ENCODE measurements around the gene CMTM7. TPM values are rescaled to one million over a fixed set of nuclear protein-coding genes. Genes with fewer than 3 reads are reported as not detected.
"Not testable (repeated sequence)": the region's sequence is repeated elsewhere in the genome, so short reads cannot be mapped to it uniquely, and the experiment has no call there.

The CMTM7 gene
- total RNA-seq, 1 donor from 2014 or later = 83.0 TPM

GRCh38 chr3:32379831-32380500 lies 11.7 kb upstream of the CMTM7 start:
- DNase-seq (ENCODE audit: extremely low read depth, low read depth, low spot score) = no peak

DNA sequence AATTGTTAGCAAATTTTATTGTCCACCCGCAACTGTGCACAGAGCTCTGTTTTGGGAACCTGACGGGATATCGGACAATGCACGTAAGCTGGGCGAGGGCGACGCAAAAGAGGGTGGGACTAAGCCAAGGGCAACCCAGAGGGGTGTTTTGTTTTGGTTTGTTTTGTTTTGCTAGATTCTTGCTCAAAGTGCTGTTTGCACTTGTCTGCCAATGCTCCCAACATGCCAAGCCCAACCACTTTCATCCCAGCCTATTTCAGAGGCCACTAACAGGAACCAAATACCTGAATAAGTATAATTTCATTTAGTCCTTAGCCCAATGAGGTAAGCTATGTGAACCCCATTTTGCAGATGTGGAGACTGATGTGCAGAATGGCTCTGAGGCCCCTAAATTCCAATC lies 9.7 kb upstream of the CMTM7 start:
- no peak for DNase-seq (ENCODE audit: extremely low read depth, low read depth, low spot score)

- DNase-seq (ENCODE audit: extremely low read depth, low read depth, low spot score) = no peak
Measured at GRCh38 chr3:32383136-32383711, 8.4 kb upstream of the CMTM7 start.

DNA sequence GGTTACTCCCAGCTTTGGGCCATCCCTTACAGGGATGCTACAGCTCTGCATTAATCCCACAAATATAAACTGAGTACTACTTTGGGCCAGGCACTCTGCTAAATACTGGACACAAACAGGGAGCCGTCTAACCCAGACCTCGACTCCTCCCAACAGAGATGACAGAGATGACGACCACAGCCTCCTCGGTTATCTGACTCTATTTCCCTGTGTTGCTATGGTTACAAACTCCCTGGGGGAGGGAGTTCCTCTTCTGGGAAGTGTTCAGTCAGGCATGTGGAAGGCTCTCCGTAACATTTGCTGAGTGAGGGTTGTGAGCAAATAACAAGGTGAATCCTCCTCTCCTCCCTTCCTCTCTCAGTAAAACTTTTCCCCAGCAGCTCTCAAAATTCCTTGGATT lies 6.7 kb upstream of the CMTM7 start:
- DNase-seq (ENCODE audit: extremely low read depth, low read depth, low spot score) = no peak

- no peak for DNase-seq (ENCODE audit: extremely low read depth, low read depth, low spot score)
Measured at GRCh38 chr3:32387512-32387911, 4.1 kb upstream of the CMTM7 start.

DNA sequence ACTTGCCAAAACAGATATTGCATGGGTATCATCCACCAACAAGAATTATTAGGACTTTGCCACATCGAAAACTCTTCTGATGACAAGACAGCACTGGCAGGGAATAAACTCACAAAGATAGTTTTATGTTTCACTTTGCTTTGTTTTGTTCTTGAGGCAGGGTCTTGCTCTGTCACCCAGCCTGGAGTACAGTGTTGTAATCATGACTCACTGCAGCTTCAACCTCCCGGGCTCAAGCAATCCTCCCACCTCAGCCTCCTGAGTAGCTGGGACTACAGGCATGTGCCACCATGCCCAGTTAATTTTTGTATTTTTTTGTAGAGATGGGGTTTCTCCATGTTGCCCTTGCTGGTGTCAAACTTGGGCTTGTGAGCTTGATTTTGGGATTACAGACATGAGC lies 2.1 kb upstream of the CMTM7 start:
- DNase-seq (ENCODE audit: extremely low read depth, low read depth, low spot score) = not testable (repeated sequence)

DNA sequence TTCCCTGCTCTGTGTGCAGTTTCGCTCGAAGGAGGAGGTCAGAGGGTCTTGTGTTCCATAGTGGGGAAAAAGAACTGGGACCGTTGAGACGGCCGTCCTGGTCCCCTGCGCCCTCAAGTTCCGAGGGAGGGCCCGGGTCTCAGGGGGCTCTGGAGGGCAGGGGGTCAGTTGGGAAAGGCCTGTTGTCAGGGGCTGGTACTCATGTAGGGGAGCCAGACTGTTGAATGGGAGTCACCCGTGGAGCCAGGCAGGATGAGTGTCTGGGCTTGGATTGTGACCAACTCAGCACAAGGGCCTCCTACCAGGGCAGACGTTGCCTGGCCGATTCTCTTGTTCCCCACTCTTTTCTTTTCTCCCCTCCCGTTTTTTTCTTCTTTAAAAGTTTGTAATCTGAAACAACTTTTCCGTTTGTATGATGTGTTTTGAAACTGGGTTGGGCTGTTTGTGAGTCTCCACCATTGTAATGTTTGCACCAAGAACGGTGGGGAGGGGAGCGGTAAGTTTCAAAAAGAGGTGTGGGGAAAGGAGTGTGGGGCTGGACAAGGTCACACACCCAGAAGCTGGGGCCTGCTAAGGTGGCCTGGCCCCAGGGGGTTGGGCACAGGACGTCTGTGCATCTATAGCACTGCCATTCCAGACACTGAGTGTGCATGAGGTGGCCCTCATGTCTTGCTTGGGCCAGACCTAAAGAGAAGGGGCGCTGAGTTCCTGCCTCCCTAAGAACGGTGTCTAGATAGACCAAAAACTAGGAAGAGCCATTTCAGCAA lies 1.1 kb downstream of the CMTM7 start:
- DNase-seq (ENCODE audit: extremely low read depth, low read depth, low spot score) = no peak

GRCh38 chr3:32395496-32395895 lies 3.8 kb downstream of the CMTM7 start:
- no peak for DNase-seq (ENCODE audit: extremely low read depth, low read depth, low spot score)

DNA sequence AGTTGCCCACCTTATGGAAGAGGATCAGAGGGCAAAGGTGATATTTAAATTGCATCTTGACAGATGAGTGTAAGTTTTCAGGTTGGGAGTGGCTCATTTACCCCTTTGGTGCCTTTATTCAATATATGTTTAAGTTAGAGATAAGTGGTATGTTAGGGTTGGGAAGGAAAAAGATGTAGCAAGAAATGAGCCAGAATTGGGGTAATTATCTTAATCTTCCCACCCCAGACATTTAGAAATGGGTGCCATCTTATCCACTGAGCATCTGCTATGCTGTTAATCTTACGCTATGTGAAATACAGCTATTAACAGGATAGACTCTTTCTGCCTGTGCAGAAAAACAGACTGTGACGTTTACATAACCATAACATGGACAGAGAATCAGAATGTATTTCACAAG lies 6.3 kb downstream of the CMTM7 start:
- DNase-seq (ENCODE audit: extremely low read depth, low read depth, low spot score) = no peak

- DNase-seq (ENCODE audit: extremely low read depth, low read depth, low spot score) = no peak
Measured at GRCh38 chr3:32398531-32398930, 6.9 kb downstream of the CMTM7 start.

DNA sequence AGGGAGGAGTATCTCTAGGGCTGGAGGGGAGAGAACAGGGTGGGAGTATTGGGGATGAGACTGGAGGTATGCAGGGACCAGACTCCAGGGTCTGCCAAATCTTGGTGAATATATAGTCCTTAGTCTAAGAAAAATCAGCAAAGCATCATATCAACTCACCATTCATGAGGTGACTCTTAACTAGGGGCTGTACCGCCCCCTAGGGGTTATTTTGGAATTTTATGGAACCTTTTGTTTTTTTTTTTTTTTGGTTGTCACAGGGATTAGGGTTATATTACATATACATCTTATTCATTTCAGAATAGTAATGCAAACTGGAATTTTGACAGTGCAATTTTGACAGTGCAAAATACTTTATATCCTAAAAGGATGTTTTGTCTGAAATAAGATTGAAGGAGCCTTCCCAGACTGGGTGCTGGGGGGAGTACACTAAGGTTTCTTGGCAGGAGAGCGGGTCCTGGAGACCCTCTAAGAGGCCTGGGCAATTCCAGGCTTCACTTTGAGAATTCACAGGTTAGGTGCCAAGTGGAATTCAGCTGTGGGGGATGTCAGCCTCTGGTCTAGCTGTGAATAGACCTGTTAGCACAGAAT lies 7.5 kb downstream of the CMTM7 start:
- DNase-seq (ENCODE audit: extremely low read depth, low read depth, low spot score) = no peak

DNA sequence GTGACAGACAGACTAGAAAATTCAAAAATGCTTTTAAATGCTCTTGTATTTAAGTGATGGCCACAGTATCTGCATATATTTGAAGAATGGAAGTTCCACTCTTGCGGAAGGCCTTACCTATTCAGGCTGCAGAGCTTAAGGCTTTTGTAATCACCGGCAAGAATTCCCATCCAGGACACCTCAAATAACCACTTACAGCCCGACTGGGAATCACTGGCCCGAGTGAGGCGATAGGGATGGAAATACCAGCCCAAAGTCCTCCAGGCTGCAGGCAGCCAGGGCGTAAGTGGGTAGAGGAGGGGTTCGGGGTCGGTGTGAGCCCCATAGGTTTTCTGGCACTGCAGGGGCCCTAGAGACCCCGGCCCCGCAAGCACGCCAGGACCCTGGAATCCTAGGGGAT lies 9.5 kb downstream of the CMTM7 start:
- no peak for DNase-seq (ENCODE audit: extremely low read depth, low read depth, low spot score)

- DNase-seq (ENCODE audit: extremely low read depth, low read depth, low spot score) = no peak
Measured at GRCh38 chr3:32401556-32402081, 10.0 kb downstream of the CMTM7 start.

DNA sequence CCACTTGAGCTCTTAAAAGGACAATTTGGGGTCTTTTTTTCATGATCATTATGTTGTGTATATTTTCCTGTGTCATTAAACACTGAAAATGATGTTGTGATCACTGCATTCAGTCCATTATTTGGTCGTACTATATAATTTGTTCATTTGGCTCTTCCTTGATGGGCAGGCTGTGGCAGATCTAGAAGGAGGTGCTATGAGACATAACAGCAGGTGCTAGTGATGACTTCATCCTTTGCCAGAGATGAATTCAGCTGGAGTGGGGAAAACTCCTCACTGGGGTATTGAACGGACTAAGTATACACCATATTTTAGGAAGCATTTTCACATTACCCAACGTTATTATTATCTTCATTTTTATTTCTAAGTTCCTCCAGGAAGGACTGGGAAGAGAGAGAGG lies 12.0 kb downstream of the CMTM7 start:
- DNase-seq (ENCODE audit: extremely low read depth, low read depth, low spot score) = no peak

DNA sequence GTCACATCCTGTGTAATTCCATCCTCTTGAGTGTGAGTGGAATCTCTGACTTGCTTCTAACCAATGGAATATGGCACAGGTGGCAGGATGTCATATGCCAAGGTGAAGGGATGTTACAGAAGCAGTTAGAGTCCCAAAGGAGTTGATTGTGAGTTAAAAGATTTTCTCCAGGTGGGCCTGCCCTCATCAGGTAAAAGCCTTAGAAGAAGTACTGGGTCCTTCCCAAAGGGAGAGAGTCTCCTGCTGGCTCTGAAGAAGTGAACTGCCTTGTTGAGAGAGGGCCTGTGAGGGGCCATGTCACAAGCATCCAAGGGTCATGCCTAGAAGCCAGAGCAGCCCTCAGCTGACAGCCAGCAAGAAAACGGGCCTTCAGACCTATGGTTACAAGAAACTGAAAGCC lies 13.1 kb downstream of the CMTM7 start:
- DNase-seq (ENCODE audit: extremely low read depth, low read depth, low spot score) = no peak

GRCh38 chr3:32405155-32405554 lies 13.5 kb downstream of the CMTM7 start:
- DNase-seq (ENCODE audit: extremely low read depth, low read depth, low spot score) = no peak

DNA sequence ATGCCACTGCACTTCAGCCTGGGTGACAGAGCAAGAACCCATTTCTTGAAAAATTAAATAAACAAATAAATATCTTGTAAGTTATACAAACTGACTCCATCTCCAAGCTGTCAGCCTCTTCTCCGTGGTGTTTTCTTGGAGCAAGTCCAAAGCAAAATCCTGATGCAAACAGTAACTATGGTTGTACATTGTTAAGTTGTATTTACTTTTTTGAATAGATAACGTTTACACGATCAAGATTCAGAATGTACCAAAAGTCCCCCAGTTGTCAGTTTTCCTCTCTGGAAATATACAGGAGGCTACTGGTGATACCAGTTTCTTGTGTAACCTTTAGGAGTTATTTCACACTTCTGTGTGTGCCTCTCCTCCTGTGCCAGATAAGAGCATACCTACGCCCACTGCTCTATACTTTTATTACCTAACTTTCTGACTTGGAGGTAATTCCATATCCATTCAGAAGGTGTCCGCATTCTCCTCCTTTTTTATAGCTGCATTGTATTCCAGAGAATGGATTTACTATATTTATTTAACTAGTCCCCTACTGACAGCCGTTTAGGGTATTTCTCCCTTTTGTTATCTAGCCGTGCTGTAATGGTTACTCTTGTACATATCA lies 14.2 kb downstream of the CMTM7 start:
- no peak for DNase-seq (ENCODE audit: extremely low read depth, low read depth, low spot score)

DNA sequence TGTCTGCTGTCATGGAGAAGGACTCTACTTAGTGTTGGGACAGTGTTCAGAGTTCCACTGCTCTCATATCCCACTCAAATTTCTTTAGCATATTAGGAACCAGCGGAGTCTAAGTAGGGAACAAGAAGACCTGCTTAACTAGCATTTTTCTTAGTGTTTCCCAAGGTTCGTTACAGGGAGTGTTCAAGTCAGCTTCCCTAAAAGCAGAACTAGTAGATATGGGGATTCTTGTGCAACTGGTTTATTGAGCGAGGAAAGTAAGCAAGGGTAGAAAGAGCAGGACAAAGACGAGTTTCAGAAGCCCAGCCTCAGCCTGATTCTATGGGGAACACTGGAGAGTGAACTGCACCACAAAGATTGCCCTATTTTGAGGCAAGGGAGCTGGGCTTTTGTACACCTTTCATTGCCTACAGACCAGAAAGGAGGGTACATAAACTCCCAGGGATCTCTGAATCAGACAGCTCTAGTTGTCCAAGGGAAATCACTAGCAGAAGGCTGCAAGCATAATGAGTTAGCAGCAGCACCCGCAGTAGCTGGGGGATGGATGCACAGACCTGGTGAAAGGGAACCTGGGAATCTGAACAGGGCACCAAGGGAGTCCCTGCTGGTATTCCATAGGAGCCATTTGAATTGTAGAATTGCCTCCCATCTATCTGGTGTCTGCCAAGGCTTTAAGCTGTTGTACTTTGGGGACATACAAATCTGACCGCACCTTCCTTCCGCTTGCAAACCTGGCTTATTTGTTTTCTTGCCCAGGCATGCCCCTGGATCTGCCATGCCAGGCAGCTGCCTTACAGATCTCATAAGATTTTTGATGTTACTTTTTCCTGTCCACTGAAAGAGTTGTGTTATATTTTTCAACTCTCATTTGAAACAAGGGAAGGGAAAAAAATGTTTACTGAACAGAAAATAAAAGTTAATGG lies 15.1 kb downstream of the CMTM7 start:
- DNase-seq (ENCODE audit: extremely low read depth, low read depth, low spot score) = no peak

GRCh38 chr3:32410367-32411246 lies 19.0 kb downstream of the CMTM7 start:
- no peak for DNase-seq (ENCODE audit: extremely low read depth, low read depth, low spot score)

All from glomerular endothelial cell (primary cell).